SU-DHL-6 (cell line): Measurements from ENCODE around the gene PLXNB2.

Experiments used
- H2AFZ ChIP-seq: fragments of 200-600 bp; sonication (generic); 2 replicates; pipeline ENCODE4 v1.6.1; 2014; ENCODE audit warnings: low read depth, mild to moderate bottlenecking, moderate library complexity, mixed read lengths, antibody characterized with exemption, low read length; ENCODE audit not compliant: severe bottlenecking
- H3F3A ChIP-seq: fragments of 200-600 bp; shearing (Covaris generic); 2 replicates; pipeline ENCODE4 v1.6.0; 2016; ENCODE audit warnings: antibody characterized with exemption, mild to moderate bottlenecking; ENCODE audit not compliant: insufficient read depth
- H3K27ac ChIP-seq: fragments of 200-600 bp; sonication (generic); 2 replicates; pipeline ENCODE4 v1.5.1; 2016; ENCODE audit warnings: low read depth, mild to moderate bottlenecking, low read length, moderate library complexity, mixed read lengths
- H3K27me3 ChIP-seq: fragments of 200-600 bp; sonication (generic), shearing (Covaris generic); 2 replicates; pipeline ENCODE4 v1.6.0; 2014; ENCODE audit warnings: mild to moderate bottlenecking, low read length
- H3K36me3 ChIP-seq: fragments of 200-600 bp; sonication (generic); 2 replicates; pipeline ENCODE4 v1.6.1; 2014; ENCODE audit warnings: mild to moderate bottlenecking, low read length, mixed read lengths
- H3K4me2 ChIP-seq: fragments of 300-600, 200-600 bp; shearing (Covaris generic), sonication (generic); 2 replicates; pipeline ENCODE4 v1.6.0; 2014; ENCODE audit warnings: low read length, low read depth, mild to moderate bottlenecking; ENCODE audit not compliant: poor library complexity, severe bottlenecking
- H3K4me3 ChIP-seq: fragments of 200-600 bp; sonication (generic); 2 replicates; pipeline ENCODE4 v1.5.1; 2014; ENCODE audit warnings: antibody characterized with exemption, low read length, mild to moderate bottlenecking, mixed read lengths; ENCODE audit not compliant: insufficient read depth, poor library complexity, severe bottlenecking
- H3K79me2 ChIP-seq: fragments of 200-600 bp; sonication (generic); 2 replicates; pipeline ENCODE4 v1.6.1; 2014; ENCODE audit warnings: mild to moderate bottlenecking, low read length, moderate library complexity; ENCODE audit not compliant: insufficient read depth
- H3K9ac ChIP-seq: fragments of 200-600 bp; sonication (generic); 2 replicates; pipeline ENCODE4 v1.7.0; 2014; ENCODE audit warnings: mild to moderate bottlenecking, low read length
- H3K9me2 ChIP-seq: fragments of 200-600 bp; sonication (generic); replicated peaks from 2 replicates; pipeline ENCODE4 v1.6.1; 2014; ENCODE audit warnings: low read length; ENCODE audit not compliant: insufficient read depth
- H3K9me3 ChIP-seq: fragments of 200-600 bp; sonication (generic); 2 replicates; pipeline ENCODE4 v1.6.1; 2014; ENCODE audit warnings: low read length, mixed read lengths; ENCODE audit not compliant: insufficient read depth
- H4K20me1 ChIP-seq: fragments of 200-600 bp; sonication (generic); 2 replicates; pipeline ENCODE4 v1.6.1; 2014; ENCODE audit warnings: low read depth, mild to moderate bottlenecking, antibody characterized with exemption, low read length, moderate library complexity, mixed read lengths
- EZH2phosphoT487 ChIP-seq: fragments of 200-600 bp; sonication (generic), shearing (Covaris generic); conservative IDR thresholded peaks from 2 replicates; pipeline ENCODE4 v1.6.1; 2018; ENCODE audit warnings: mild to moderate bottlenecking, antibody characterized with exemption, low read length, moderate library complexity, mixed read lengths
- TF ChIP-seq, protein P1 (sequence below): fragments of 200-600 bp; sonication (generic); IDR thresholded peaks from one replicate; pipeline ENCODE4 v1.5.1; 2017; ENCODE audit warnings: antibody characterized with exemption, mild to moderate bottlenecking, low read length, moderate library complexity; ENCODE audit not compliant: insufficient read depth, poor library complexity, severe bottlenecking

The PLXNB2 gene

DNA sequence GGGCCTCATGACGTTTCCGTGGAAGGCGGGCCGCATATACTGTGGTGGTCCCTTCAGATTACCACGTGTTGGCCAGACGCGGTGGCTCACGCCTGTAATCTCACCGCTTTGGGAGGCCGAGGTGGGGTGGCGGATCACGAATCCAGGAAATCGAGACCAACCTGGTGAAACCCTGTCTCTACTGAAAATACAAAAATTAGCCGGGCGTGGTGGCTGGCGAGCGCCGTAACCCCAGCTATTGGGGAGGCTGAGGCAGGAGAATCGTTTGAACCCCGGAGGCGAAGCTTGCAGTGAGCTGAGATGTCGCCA, 20.2 kb upstream of the PLXNB2 start:
- Histone ChIP-seq H3K4me2 (peak overlapping the region; percentile 49), H3K9ac (peak overlapping the region; percentile 62; the same call in 1 of the 2 replicates), H3K9me3 (no peaks in the 10 kb centered on the region), H3K9me2 (no peaks in the 10 kb centered on the region), H3K27me3 (no peaks in the 10 kb centered on the region), H3F3A (peaks cover 28% of the 10 kb centered on the region), H3K79me2 (peaks cover 10% of the 10 kb centered on the region; the same call in 1 of the 2 replicates), H3K27ac (no peak overlapping the region), H2AFZ (no peak overlapping the region), H4K20me1 (no peaks in the 10 kb centered on the region), H3K4me3 (no peak overlapping the region), H3K36me3 (no peaks in the 10 kb centered on the region)
- no peak for TF ChIP-seq EZH2phosphoT487
- TF ChIP-seq, protein P1, sequence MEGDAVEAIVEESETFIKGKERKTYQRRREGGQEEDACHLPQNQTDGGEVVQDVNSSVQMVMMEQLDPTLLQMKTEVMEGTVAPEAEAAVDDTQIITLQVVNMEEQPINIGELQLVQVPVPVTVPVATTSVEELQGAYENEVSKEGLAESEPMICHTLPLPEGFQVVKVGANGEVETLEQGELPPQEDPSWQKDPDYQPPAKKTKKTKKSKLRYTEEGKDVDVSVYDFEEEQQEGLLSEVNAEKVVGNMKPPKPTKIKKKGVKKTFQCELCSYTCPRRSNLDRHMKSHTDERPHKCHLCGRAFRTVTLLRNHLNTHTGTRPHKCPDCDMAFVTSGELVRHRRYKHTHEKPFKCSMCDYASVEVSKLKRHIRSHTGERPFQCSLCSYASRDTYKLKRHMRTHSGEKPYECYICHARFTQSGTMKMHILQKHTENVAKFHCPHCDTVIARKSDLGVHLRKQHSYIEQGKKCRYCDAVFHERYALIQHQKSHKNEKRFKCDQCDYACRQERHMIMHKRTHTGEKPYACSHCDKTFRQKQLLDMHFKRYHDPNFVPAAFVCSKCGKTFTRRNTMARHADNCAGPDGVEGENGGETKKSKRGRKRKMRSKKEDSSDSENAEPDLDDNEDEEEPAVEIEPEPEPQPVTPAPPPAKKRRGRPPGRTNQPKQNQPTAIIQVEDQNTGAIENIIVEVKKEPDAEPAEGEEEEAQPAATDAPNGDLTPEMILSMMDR, result no peak

DNA sequence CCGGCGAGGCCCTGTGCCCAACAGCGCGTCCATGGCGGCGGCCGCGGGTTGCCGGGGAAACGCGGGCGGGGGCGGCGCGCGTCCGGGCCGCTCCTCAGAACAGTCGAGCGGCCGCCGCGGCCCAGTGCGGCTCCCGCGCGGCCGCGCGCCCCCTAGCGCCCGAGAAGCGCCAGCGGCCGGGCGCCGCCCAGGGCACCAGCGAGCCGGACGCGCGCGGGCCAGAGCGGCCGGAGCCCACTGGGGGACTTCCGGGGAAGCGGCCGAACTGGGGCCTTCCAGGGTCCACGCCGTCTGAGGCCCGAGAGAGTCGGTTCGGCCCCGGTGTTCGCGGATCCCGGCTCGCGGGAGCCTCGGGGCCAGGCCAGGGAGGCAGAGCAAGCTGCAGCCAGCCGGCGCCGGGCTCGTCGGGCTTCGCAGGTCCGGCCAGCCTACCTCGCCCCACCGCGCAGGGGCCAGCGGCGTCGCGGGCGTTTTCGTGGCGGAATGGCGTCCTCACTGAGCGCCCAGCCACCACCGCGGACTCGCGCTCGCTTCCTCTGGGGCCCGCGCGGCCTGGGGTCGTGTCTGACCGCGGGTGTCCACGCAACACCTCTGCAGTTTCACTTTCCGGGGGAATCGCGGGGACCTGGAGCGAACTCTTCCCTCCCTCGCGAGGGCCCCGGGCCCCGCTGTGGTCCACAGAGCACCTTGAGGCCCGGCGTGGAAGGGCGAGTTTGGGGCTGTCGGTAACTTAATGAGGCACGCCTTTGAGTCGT, 19.7 kb upstream of the PLXNB2 start, which contains the start of gene DENND6B:
Gene DENND6B (minus strand): TSS at position 57 of the 755 bp plus-strand sequence. CDS start 24 bp downstream, at position 33.
- no peaks in the 10 kb centered on the region for H3K9me3 ChIP-seq
- H4K20me1 ChIP-seq, result no peaks in the 10 kb centered on the region
- no peaks in the 10 kb centered on the region for H3K27me3 ChIP-seq
- H3F3A ChIP-seq, result peaks cover 23% of the 10 kb centered on the region
- no peak within 1 kb of the TSS for H3K27ac ChIP-seq
- no peak for TF ChIP-seq EZH2phosphoT487
- TF ChIP-seq, protein P1, result no peak
- peak within 1 kb of the TSS; percentile 62 for H3K9ac ChIP-seq
- peak within 1 kb of the TSS; percentile 61 for H2AFZ ChIP-seq
- H3K4me2 ChIP-seq, result peak within 1 kb of the TSS; percentile 52
- H3K9me2 ChIP-seq, result no peaks in the 10 kb centered on the region
- no peaks in the 10 kb centered on the region for H3K36me3 ChIP-seq
- peaks cover 10% of the 10 kb centered on the region; the same call in 1 of the 2 replicates for H3K79me2 ChIP-seq
- peak within 1 kb of the TSS; percentile 51 for H3K4me3 ChIP-seq

DNA sequence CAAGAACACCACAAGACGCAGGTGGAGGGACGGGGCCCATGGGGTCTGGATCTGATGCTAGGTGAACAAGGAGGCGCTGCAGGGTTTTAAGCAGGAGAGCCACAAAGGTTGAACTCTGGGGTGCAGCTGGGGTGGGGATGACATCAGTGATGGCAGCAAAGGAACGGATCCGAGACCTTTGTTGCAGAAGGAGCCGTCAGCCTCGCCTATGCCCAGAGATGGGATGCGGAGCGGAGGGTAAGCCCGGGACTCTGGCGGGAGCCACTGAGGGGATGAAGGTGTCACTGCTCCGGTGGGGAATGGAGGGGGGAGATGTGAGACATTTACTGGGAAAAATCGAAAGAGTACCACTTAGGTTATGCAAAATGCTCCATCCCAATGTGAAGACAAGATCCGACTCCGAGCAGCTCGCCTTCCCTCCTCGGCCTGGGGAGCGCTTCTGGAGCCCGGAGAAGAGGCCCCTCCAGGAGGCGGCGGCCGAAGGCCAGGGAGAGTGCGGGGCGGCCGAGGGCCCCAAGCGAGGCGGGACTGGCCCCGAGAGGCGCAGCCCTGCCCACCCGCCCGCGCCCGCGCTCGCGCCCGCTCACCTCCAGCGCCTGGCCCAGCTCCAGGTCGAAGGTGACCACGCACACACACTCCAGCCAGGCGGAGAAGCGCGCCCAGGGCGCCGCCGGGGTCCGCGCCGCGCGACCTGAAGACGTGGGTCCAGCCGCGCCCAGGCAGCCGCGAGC, 18.9 kb upstream of the PLXNB2 start:
- Histone ChIP-seq H3K27ac (no peak overlapping the region), H4K20me1 (no peaks in the 10 kb centered on the region), H3K9ac (peak overlapping the region; percentile 62; the same call in 1 of the 2 replicates), H3K4me3 (peak overlapping the region; percentile 39), H3K9me2 (no peaks in the 10 kb centered on the region), H3K9me3 (no peaks in the 10 kb centered on the region), H3K27me3 (no peaks in the 10 kb centered on the region), H3K79me2 (peaks cover 4% of the 10 kb centered on the region; the same call in 1 of the 2 replicates), H3K4me2 (peak overlapping the region; percentile 52), H2AFZ (no peak overlapping the region), H3K36me3 (no peaks in the 10 kb centered on the region), H3F3A (peaks cover 20% of the 10 kb centered on the region)
- TF ChIP-seq EZH2phosphoT487, result no peak
- TF ChIP-seq, protein P1, result no peak
